ENCODE measurements around the gene TBC1D1. TPM values are rescaled to one million over a fixed set of nuclear protein-coding genes. Genes with fewer than 3 reads are reported as not detected.

Gene TBC1D1
- total RNA-seq, 4 donors from 2014 or later: 206 to 258 (median 221) TPM

DNA sequence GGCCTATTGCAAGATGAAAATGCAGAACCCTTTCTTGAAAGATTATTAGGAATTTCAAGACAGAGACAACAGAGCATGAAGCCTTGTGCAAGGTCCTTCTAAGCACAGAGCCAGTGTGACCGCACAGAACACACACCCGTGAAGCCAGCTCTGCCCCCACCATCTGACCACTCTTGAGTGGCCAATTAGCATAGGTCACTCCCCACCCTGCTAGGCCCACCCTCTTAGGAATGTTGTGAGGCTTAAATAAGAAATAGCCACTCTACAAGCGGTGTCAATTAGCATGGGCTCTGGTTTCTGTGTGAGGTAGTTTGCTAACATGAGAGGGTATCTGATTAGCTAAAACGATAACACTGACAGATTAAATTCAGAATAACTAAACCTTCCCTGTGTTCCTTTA, 222.2 kb downstream of the TBC1D1 start:
- WGBS: 91% methylated on average over 4 of the region's 4 CpGs
- H3K4me3 ChIP-seq: no peak overlapping the region
- H3K27ac ChIP-seq (replicated peaks in 1 of 4): no peak overlapping the region
- peaks cover 27 to 31% (median 29%) of the 10 kb centered on the region in 4 donors for H3K4me1 ChIP-seq
- no peaks in the 10 kb centered on the region for H3K9me3 ChIP-seq
- TF ChIP-seq, protein P1, sequence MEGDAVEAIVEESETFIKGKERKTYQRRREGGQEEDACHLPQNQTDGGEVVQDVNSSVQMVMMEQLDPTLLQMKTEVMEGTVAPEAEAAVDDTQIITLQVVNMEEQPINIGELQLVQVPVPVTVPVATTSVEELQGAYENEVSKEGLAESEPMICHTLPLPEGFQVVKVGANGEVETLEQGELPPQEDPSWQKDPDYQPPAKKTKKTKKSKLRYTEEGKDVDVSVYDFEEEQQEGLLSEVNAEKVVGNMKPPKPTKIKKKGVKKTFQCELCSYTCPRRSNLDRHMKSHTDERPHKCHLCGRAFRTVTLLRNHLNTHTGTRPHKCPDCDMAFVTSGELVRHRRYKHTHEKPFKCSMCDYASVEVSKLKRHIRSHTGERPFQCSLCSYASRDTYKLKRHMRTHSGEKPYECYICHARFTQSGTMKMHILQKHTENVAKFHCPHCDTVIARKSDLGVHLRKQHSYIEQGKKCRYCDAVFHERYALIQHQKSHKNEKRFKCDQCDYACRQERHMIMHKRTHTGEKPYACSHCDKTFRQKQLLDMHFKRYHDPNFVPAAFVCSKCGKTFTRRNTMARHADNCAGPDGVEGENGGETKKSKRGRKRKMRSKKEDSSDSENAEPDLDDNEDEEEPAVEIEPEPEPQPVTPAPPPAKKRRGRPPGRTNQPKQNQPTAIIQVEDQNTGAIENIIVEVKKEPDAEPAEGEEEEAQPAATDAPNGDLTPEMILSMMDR (IDR thresholded peaks at IDR 0.05): no peak
- TF ChIP-seq POLR2A (IDR thresholded peaks at IDR 0.05; ENCODE audit: low read depth) (no peak), EP300 (IDR thresholded peaks at IDR 0.05) (no peak), POLR2AphosphoS5 (IDR thresholded peaks at IDR 0.05) (no peak)
- no peaks in the 10 kb centered on the region for H3K27me3 ChIP-seq
- H3K36me3 ChIP-seq: peaks cover 26 to 59% (median 50%) of the 10 kb centered on the region in 4 donors
- intact Hi-C loops (cut with DNase I): no loop called here
- DNase-seq (ENCODE audit: extremely low spot score): no peak

DNA sequence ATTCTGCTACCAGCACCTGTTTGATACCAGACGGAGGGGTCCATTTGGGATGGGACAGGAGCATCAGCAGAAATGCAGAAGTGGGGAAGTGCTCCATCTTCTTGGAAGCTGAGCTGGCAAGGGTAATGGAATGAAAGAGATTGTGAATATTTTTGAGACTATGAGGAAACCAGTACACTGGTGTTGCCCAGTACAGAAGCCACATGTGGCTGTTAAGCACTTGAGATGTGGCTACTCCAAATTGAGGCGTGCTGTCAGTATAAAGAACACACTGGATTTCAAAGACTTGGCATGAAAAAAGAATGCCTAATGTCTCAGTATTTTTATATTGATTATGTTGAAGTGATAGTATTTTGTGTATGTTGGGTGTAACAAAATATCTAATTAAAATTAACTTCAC, 222.7 kb downstream of the TBC1D1 start:
- intact Hi-C loops (cut with DNase I): no loop called here
- Histone ChIP-seq H3K4me1 (peaks cover 27 to 31% (median 29%) of the 10 kb centered on the region in 4 donors), H3K27ac (replicated peaks in 1 of 4) (no peak overlapping the region), H3K9me3 (no peaks in the 10 kb centered on the region), H3K27me3 (no peaks in the 10 kb centered on the region), H3K36me3 (peaks cover 27 to 59% (median 50%) of the 10 kb centered on the region in 4 donors), H3K4me3 (no peak overlapping the region)
- no peak for DNase-seq (ENCODE audit: extremely low spot score)
- WGBS: 100% methylated on average over 2 of the region's 2 CpGs
- TF ChIP-seq, protein P1 (IDR thresholded peaks at IDR 0.05): no peak
- TF ChIP-seq POLR2A (IDR thresholded peaks at IDR 0.05; ENCODE audit: low read depth): no peak
- TF ChIP-seq EP300 (IDR thresholded peaks at IDR 0.05): no peak
- no peak for TF ChIP-seq POLR2AphosphoS5 (IDR thresholded peaks at IDR 0.05)

DNA sequence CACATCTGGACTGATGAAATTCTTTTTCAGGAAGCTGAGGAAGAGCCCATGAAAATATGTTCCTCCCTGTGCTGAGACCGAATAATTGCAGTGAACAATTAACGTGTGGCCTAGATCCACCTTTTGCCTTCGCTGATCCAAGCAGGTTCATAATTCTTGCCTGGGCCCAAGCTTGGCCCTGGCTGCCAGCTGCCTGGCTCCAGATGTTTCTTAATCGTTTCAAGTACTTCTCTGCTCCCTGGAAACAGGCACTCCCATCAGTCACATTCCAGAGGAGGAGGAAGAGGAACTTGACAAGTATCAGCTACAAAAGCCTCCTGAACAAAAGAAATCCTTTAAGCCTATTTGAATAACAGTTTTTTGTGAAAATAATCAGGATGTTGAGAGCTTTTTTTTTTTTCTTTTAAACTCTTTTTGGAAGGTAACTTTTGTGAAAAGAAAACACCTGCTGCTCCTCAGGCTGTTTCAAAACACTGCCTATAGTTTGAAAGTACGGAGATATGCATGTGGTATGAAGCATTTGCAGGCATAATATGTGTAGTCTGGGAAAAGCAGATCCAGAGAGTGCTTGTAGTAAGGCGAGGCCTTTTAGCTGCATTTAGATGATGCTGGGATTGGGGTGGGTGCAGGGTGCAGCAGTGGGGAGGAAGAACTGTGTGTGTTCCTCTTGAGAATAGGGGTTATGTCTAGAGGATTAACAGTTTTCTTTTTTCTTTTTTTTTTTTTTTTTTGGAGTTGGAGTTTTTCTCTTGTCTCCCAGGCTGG, 223.7 kb downstream of the TBC1D1 start:
- Histone ChIP-seq H3K27me3 (no peaks in the 10 kb centered on the region), H3K27ac (replicated peaks in 1 of 4) (no peak overlapping the region), H3K36me3 (peaks cover 34 to 58% (median 49%) of the 10 kb centered on the region in 4 donors), H3K4me3 (no peak overlapping the region), H3K4me1 (peaks cover 27 to 32% (median 29%) of the 10 kb centered on the region in 4 donors), H3K9me3 (no peaks in the 10 kb centered on the region)
- WGBS: 48% methylated on average over 6 of the region's 6 CpGs
- no peak for DNase-seq (ENCODE audit: extremely low spot score)
- TF ChIP-seq POLR2AphosphoS5 (IDR thresholded peaks at IDR 0.05) (no peak), EP300 (IDR thresholded peaks at IDR 0.05) (no peak), POLR2A (IDR thresholded peaks at IDR 0.05; ENCODE audit: low read depth) (no peak)
- TF ChIP-seq, protein P1 (IDR thresholded peaks at IDR 0.05): no peak
- intact Hi-C loops (cut with DNase I): no loop called here

DNA sequence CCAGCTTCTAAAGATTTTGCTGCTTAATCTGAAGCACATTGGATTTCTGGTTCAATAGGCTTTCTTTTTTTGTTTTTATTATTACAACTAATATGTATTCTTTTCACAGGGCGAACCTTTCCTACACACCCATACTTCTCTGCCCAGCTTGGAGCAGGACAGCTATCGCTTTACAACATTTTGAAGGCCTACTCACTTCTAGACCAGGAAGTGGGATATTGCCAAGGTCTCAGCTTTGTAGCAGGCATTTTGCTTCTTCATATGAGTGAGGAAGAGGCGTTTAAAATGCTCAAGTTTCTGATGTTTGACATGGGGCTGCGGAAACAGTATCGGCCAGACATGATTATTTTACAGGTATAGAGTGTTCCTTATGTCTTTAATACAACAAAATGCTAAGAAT, 224.7 kb downstream of the TBC1D1 start:
- intact Hi-C loops (cut with DNase I): no loop called here
- TF ChIP-seq, protein P1 (IDR thresholded peaks at IDR 0.05): no peak
- TF ChIP-seq EP300 (IDR thresholded peaks at IDR 0.05) (no peak), POLR2A (IDR thresholded peaks at IDR 0.05; ENCODE audit: low read depth) (no peak), POLR2AphosphoS5 (IDR thresholded peaks at IDR 0.05) (no peak)

More for the DNA sequence above, 224.7 kb downstream of the TBC1D1 start:
- peaks cover 27 to 38% (median 32%) of the 10 kb centered on the region in 4 donors for H3K4me1 ChIP-seq
- H3K36me3 ChIP-seq: peaks cover 45 to 58% (median 50%) of the 10 kb centered on the region in 4 donors
- H3K27ac ChIP-seq (replicated peaks in 1 of 4): no peak overlapping the region
- no peaks in the 10 kb centered on the region for H3K9me3 ChIP-seq
- H3K27me3 ChIP-seq: no peaks in the 10 kb centered on the region
- WGBS: 94% methylated on average over 5 of the region's 5 CpGs
- no peak for DNase-seq (ENCODE audit: extremely low spot score)
- H3K4me3 ChIP-seq: no peak overlapping the region

All from esophagus muscularis mucosa (tissue), 4 donors.